LNCAP (cell line): ENCODE measurements around the gene LDLRAD2.

ENCODE experiments used
- TF ChIP-seq, protein P1 (sequence below): fragments of 450-650 bp; IDR thresholded peaks from 2 replicates; pipeline ENCODE4 v1.5.1; 2017; ENCODE audit warnings: mild to moderate bottlenecking

Gene LDLRAD2, protein sequence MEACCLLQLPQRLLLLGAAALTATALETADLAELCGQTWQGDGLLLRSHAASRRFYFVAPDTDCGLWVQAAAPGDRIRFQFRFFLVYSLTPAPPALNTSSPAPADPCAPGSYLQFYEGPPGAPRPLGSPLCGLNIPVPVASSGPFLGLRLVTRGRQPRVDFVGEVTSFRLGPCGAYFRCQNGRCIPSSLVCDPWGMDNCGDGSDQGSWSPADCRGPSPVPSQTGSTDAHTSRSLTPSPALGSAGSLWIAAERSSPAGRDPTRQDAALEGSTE

DNA sequence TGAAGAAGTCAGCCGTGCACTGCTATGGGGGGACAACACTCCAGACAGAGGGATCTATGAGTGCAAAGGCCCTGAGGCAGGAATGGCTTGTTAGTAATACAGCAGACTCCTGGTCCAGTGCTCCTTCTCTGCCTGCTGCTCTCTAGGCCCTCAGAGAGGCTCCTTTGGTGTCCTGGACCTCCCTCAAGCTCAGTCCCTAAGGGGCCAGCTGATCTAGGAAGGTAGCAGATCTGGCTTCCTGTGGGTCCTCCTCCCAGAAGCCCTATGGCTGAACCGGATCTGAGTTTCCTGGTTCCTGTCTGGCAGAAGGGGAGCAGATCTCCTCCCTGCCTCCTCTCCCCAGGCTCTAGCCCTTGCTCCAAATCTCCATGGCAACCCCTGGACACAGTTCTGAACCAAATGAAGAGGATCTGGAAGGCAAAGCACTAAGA is at the start of gene LDLRAD2:
Gene LDLRAD2, plus strand, starts transcription at position 391 of the 431 bp plus-strand sequence. CDS start 187 bp downstream, outside the sequence.
- TF ChIP-seq, protein P1, sequence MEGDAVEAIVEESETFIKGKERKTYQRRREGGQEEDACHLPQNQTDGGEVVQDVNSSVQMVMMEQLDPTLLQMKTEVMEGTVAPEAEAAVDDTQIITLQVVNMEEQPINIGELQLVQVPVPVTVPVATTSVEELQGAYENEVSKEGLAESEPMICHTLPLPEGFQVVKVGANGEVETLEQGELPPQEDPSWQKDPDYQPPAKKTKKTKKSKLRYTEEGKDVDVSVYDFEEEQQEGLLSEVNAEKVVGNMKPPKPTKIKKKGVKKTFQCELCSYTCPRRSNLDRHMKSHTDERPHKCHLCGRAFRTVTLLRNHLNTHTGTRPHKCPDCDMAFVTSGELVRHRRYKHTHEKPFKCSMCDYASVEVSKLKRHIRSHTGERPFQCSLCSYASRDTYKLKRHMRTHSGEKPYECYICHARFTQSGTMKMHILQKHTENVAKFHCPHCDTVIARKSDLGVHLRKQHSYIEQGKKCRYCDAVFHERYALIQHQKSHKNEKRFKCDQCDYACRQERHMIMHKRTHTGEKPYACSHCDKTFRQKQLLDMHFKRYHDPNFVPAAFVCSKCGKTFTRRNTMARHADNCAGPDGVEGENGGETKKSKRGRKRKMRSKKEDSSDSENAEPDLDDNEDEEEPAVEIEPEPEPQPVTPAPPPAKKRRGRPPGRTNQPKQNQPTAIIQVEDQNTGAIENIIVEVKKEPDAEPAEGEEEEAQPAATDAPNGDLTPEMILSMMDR, result no peak

DNA sequence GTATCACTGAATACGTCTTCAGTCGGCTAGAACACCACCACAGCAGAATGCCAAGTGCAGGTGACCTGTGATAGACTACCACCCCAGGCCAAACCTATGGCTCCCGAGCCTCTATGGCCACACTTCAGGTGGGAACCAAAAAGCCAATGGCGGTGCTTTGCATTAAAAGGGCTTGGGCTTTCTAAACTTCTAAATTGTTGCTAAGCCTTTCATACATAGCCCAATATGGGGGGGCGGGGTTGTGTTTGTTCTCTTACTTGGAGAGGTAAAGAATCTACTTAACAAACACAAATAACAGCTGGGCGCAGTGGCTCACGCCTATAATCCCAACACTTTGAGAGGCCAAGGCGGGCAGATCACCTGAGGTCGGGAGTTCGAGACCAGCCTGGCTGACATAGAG is 48.8 kb upstream of the LDLRAD2 start:
- TF ChIP-seq, protein P1, result no peak

DNA sequence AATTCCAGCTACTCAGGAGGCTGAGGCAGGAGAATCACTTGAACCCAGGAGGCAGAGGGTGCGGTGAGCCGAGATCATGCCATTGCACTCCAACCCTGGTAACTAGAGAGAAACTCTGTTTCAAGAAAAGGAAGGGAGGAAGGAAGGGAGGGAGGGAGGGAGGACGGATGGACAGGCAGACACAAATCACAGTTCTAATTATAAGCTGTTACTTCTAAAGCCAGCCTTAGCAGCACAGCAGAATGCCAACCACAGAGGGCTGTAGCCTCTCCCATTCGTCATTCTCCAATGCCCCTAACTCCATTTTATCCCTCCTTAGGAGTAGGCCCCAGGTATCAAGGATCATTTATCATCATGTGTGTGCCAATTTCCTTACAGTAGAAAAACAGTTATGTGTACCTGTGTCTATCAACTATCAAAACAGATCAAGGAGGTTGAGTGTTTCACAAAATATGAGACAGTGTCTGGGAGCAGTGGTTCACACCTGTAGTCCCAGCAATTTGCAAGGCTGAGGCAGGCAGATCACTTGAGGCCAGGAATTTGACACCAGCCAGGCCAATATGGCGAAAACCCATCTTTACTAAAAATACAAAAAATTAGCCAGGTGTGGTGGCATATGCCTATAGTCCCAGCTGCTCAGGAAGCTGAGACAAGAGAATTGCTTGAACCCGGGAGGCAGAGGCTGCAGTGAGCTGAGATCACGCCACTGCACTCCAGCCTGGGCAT is 48.2 kb upstream of the LDLRAD2 start:
- TF ChIP-seq, protein P1, result no peak

DNA sequence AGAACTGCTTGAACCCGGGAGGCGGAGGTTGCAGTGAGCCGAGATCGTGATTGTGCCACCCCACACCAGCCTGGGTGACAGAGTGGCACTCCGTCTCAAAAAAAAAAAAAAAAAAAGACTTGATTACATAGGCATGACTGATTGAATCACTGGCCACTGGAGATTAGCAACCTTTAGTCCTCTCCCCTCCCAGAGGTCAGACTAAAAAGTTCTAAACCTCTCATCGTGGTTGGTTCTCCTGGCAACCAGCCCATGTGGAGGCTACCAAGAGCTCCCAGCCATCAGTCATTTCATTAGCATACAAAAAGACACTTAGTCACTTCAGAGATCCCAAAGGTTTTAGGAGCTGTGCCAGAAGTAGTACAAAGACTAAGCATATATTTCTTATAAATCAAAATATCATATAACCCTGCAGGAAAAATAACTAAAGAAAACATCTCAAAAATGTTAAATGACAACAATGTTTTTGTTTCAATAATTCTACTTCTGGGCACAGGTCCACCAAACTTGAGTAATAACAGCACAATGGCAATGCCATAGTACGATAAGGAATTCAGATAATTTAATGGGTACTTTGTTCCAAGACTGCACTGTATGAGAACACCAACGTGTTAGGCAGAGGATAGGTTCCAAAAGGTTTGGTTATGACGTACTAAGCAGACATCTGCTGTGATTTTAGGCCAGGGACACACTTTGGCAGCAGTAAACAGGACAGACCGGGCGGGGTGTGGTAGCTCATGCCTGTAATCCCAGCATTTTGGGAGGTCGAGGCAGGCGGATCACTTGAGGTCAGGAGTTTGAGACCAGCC is 47.2 kb upstream of the LDLRAD2 start:
- TF ChIP-seq, protein P1, result no peak

DNA sequence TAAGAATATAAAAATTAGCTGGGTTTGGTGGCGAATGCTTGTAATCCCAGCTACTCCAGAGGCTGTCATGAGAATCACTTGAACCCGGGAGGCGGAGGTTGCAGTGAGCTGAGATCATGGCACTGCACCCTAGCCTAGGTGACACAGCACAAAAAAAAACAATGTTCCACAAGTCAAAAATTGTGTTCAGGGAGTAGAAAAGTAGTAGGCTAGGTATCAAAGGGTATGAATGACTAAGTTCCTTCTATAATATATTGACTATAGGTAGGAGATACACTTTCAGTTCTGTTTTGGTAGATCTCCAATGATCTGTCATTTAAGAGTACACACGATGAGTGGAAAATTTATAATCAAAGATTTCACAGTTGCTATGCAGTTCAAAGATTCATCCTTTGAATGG is 45.9 kb upstream of the LDLRAD2 start:
- TF ChIP-seq, protein P1, result no peak

DNA sequence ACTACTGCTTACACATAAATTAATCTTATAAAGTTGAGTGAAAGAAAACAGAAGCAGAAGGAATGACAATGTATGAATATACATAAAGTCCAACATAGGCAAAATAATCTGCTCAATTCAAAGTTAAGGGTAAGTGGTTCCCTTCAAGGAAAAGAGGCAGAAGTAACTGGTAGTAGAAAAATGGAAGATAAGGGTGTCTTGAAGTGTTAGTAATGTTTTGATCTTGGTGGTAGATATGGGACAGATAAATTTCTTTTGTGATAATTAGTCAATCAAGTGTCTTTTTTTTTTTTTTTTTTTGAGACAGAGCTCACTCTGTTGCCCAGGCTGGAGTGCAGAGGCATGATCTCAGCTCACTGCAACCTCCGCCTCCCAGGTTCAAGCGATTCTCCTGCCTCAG is 41.9 kb upstream of the LDLRAD2 start:
- TF ChIP-seq, protein P1, result no peak

DNA sequence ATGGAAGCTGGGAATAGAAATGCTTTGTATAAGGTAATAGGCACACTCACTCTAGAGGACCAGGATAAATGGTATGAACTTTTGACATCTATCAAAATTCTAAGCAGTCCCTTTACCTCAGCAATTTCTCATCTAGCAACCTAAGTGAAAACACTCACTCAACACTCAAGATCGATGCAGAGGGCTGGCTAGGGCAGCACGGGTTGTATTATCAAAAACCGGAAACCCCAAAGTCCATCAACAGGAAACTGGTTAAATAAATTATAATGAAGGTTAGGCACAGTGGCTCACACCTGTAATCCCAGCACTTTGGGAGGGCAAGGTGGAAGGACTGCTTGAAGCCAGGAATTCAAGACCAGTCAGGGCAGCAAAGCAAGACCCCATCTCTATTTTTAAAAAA is 38.5 kb upstream of the LDLRAD2 start:
- TF ChIP-seq, protein P1, result no peak
